Measurements from ENCODE around the gene POLR1E.
"Not testable (repeated sequence)": the region's sequence is repeated elsewhere in the genome, so short reads cannot be mapped to it uniquely, and the experiment has no call there.

The POLR1E gene

DNA sequence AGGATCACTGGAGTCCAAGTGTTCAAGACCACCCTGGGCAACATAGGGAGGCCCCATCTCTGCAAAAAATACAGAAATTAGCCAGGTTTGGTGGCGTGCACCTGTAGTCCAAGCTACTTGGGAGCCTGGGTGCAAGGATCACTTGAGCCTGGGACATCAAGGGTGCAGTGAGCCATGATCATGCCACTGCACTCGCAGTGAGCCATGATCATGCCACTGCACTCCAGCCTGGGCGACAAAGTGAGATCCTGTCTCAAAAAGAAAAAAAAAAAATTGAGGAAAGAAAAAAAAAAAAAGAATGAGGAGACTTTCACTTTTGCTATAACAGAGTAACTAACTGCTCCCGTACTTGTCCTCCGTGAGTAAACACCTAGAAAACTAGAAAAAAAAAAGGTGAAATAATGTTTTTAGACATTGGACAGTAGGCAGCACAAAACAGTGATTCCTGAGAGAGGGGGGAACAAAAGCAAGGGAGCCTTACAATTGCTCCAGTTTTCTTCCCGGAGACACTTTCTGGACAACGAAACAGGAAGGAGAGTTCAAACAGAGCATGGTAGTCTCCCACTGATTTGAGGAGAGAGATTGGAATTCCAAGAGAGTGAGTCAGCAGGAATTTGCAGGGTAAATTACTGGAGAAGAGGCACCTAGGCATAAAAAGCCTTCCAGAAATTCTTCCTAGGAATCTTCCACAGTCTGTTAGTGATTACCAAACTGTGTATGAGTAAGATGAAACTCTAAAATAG lies 13.6 kb upstream of the POLR1E start:
- peak overlapping the region; percentile 69 for H3K27ac Mint-ChIP-seq
- H3K9me3 Mint-ChIP-seq: peaks cover 10% of the 10 kb centered on the region
- peaks cover 9% of the 10 kb centered on the region for H3K4me1 Mint-ChIP-seq (ENCODE audit: low read depth)
- intact Hi-C loops (cut with micrococcal nuclease): no loop called here
- no peaks in the 10 kb centered on the region for H3K36me3 Mint-ChIP-seq (ENCODE audit: low read depth)
- H3K4me3 Mint-ChIP-seq: peak overlapping the region; percentile 72
- peaks cover 5% of the 10 kb centered on the region for H3K27me3 Mint-ChIP-seq

DNA sequence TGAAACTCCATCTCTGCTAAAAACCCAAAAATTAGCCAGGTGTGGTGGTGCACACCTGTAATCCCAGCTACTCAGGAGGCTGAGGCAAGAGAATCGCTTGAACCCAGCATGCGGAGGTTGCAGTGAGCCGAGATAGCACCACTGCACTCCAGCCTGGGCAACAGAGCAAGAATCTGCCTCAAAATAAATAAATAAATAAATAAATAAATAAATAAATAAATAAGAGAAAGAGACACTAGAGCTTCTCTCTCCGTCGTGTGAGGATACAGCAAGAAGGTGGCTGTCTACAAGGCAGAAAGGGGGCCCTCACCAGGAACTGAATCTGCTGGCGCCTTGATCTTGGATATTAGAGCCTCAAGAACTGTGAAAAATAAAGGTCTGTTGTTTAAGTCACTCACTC lies 11.8 kb upstream of the POLR1E start:
- H3K4me1 Mint-ChIP-seq (ENCODE audit: low read depth); H3K27ac Mint-ChIP-seq; intact Hi-C loops (cut with micrococcal nuclease); H3K36me3 Mint-ChIP-seq (ENCODE audit: low read depth); H3K4me3 Mint-ChIP-seq: not testable (repeated sequence)
- Mint-ChIP-seq H3K27me3 (peaks cover 12% of the 10 kb centered on the region), H3K9me3 (peaks cover 10% of the 10 kb centered on the region)

DNA sequence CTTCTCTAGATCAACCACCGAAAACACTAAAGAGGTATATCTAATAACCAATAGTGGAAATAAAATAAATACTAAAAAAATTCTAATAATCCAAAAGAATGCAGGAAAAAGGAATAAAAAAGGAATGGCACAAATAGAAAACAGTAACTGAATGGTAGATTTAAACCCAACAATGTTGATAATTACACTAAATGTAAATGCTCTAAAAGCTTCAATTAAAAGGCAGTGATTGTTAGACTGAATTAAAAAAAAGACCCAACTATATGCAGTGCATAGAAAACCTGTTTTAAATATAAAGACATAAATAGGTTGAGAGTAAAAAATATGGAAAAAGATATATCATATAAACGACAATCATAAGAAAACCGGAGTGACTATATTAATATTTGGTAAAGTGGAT lies 11.3 kb upstream of the POLR1E start:
- intact Hi-C loops (cut with micrococcal nuclease): no loop called here
- Mint-ChIP-seq H3K27me3 (peaks cover 12% of the 10 kb centered on the region), H3K36me3 (ENCODE audit: low read depth) (no peaks in the 10 kb centered on the region), H3K4me1 (ENCODE audit: low read depth) (peaks cover 9% of the 10 kb centered on the region), H3K4me3 (no peak overlapping the region), H3K27ac (no peak overlapping the region), H3K9me3 (peaks cover 10% of the 10 kb centered on the region)

DNA sequence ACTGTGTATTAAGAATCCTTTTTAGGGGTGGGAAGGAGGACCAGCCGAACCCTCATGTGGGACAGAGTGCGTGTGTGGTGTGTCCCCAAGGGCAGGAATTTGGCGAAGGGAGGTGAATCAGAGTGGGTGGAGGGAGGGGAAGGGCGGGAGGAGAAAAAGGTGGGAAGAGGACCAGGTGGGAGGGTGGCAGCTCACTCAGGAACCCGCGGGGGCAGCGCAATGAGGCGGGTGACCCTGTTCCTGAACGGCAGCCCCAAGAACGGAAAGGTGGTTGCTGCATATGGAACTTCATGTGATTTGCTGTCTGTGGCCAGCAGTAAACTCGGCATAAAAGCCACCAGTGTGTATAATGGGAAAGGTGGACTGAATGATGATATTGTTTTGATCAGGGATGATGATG lies 8.8 kb upstream of the POLR1E start:
- Mint-ChIP-seq H3K27ac (no peak overlapping the region), H3K36me3 (ENCODE audit: low read depth) (no peaks in the 10 kb centered on the region), H3K4me1 (ENCODE audit: low read depth) (peaks cover 10% of the 10 kb centered on the region), H3K9me3 (peaks cover 10% of the 10 kb centered on the region), H3K4me3 (no peak overlapping the region), H3K27me3 (peaks cover 20% of the 10 kb centered on the region)
- intact Hi-C loops (cut with micrococcal nuclease): no loop called here

DNA sequence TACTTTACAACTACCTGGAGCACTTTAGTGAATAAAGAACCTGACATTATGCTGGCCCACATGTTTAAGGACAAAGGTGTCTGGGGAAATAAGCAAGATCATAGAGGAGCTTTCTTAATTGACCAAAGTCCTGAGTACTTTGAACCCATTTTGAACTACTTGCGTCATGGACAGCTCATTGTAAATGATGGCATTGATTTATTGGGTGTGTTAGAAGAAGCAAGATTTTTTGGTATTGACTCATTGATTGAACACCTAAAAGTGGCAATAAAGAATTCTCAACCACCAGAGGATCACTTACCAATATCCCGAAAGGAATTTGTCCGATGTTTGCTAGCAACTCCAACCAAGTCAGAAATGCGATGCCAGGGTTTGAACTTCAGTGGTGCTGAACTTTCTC lies 8.3 kb upstream of the POLR1E start:
- Mint-ChIP-seq H3K9me3 (peaks cover 10% of the 10 kb centered on the region), H3K27me3 (peaks cover 20% of the 10 kb centered on the region)
- H3K27ac Mint-ChIP-seq; intact Hi-C loops (cut with micrococcal nuclease); H3K4me1 Mint-ChIP-seq (ENCODE audit: low read depth); H3K4me3 Mint-ChIP-seq; H3K36me3 Mint-ChIP-seq (ENCODE audit: low read depth): not testable (repeated sequence)

DNA sequence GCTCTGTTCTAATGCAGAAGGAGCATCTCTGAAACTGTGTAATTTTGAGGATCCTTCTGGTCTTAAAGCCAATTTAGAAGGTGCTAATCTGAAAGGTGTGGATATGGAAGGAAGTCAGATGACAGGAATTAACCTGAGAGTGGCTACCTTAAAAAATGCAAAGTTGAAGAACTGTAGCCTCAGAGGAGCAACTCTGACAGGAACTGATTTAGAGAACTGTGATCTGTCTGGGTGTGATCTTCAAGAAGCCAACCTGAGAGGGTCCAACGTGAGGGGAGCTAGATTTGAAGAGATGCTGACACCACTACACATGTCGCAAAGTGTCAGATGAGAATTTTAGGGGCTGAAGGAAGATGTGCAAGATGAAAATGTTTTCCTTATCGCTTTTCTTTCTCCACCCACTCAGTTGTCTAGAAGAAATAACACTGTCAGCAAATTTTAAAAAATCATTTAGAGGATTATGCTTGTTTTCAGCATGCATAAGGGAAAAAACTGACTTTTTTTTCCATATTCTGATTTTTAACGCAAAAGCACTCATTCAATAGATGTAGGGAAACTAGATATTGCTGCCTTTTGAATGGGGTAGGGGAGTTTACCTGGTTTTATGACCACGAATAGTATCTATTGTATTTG lies 7.6 kb upstream of the POLR1E start:
- intact Hi-C loops (cut with micrococcal nuclease); H3K36me3 Mint-ChIP-seq (ENCODE audit: low read depth); H3K27ac Mint-ChIP-seq; H3K4me1 Mint-ChIP-seq (ENCODE audit: low read depth); H3K4me3 Mint-ChIP-seq: not testable (repeated sequence)
- Mint-ChIP-seq H3K9me3 (peaks cover 10% of the 10 kb centered on the region), H3K27me3 (peaks cover 20% of the 10 kb centered on the region)

- no peaks in the 10 kb centered on the region for H3K9me3 Mint-ChIP-seq
- H3K27me3 Mint-ChIP-seq: peaks cover 20% of the 10 kb centered on the region
- H3K4me3 Mint-ChIP-seq: no peak overlapping the region
- H3K4me1 Mint-ChIP-seq (ENCODE audit: low read depth): peaks cover 14% of the 10 kb centered on the region
- H3K27ac Mint-ChIP-seq: no peak overlapping the region
- intact Hi-C loops (cut with micrococcal nuclease): no loop called here
- peaks cover 2% of the 10 kb centered on the region for H3K36me3 Mint-ChIP-seq (ENCODE audit: low read depth)
Observed at GRCh38 chr9:37480759-37481158, 5.0 kb upstream of the POLR1E start.

- Mint-ChIP-seq H3K4me1 (ENCODE audit: low read depth) (peaks cover 35% of the 10 kb centered on the region), H3K27ac (peak overlapping the region; percentile 86), H3K9me3 (no peaks in the 10 kb centered on the region), H3K4me3 (peak overlapping the region; percentile 92), H3K27me3 (peaks cover 6% of the 10 kb centered on the region), H3K36me3 (ENCODE audit: low read depth) (peaks cover 45% of the 10 kb centered on the region)
- intact Hi-C loops (cut with micrococcal nuclease): loop anchor here (5.0 kb wide), 3 partner anchors 64 to 266 kb away; partner anchors contain the start of genes GRHPR, TOMM5 and TRMT10B
Observed at GRCh38 chr9:37486256-37486615, 488 bp downstream of the POLR1E start.

- Mint-ChIP-seq H3K9me3 (no peaks in the 10 kb centered on the region), H3K27me3 (peaks cover 1% of the 10 kb centered on the region), H3K4me1 (ENCODE audit: low read depth) (peaks cover 31% of the 10 kb centered on the region), H3K36me3 (ENCODE audit: low read depth) (peaks cover 45% of the 10 kb centered on the region), H3K4me3 (peak overlapping the region; percentile 92), H3K27ac (peak overlapping the region; percentile 86)
- intact Hi-C loops (cut with micrococcal nuclease): loop anchor here (5.0 kb wide), 3 partner anchors 65 to 265 kb away; partner anchors contain the start of genes GRHPR, TOMM5 and TRMT10B
Observed at GRCh38 chr9:37486616-37487548, 1.1 kb downstream of the POLR1E start.

DNA sequence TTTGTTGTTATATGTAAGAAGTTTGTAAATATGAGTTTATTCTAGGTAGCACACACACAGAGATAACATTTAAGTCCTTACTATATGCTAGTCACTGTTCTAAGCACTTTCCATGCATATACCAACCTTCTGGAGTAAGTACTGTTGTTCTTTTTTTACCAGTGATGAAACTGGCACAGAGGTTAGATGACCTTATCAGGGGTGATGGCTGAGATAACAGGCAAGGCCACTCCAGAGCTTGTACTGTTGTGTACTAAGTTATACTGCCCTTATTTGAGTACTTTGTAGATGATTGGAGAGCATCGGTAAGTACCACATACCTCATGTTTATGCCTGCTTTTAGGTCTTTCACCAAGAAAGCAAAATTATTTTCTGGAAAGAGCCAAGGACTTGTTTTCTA lies 6.2 kb downstream of the POLR1E start:
- intact Hi-C loops (cut with micrococcal nuclease): no loop called here
- no peak overlapping the region for H3K4me3 Mint-ChIP-seq
- H3K27me3 Mint-ChIP-seq: no peaks in the 10 kb centered on the region
- no peak overlapping the region for H3K27ac Mint-ChIP-seq
- no peaks in the 10 kb centered on the region for H3K9me3 Mint-ChIP-seq
- peaks cover 11% of the 10 kb centered on the region for H3K4me1 Mint-ChIP-seq (ENCODE audit: low read depth)
- peaks cover 79% of the 10 kb centered on the region for H3K36me3 Mint-ChIP-seq (ENCODE audit: low read depth)

- intact Hi-C loops (cut with micrococcal nuclease): no loop called here
- H3K36me3 Mint-ChIP-seq (ENCODE audit: low read depth): peaks cover 83% of the 10 kb centered on the region
- H3K9me3 Mint-ChIP-seq: no peaks in the 10 kb centered on the region
- H3K4me3 Mint-ChIP-seq: no peak overlapping the region
- H3K4me1 Mint-ChIP-seq (ENCODE audit: low read depth): no peaks in the 10 kb centered on the region
- H3K27me3 Mint-ChIP-seq: no peaks in the 10 kb centered on the region
- H3K27ac Mint-ChIP-seq: no peak overlapping the region
Observed at GRCh38 chr9:37495571-37495970, 9.8 kb downstream of the POLR1E start.

DNA sequence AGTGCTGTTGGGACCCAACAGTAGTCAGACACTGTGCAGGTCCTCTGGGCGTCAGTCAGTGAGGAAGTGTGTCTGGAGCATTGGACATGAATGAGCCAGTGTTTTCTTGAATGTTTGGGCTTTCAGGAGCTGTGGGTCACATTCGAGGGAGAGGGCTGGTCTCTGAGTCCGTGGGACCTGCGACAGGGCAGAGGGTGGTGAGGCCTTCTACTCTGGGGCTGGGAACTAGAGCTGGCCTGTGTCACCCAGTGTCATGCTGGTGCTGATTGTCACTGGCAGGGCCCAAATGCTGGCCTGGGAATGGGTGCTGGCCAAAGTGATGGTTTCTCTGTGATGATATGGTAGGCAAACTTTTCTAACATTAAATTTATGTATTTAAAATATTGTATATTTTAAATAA lies 10.3 kb downstream of the POLR1E start:
- H3K4me3 Mint-ChIP-seq: no peak overlapping the region
- H3K27me3 Mint-ChIP-seq: no peaks in the 10 kb centered on the region
- H3K4me1 Mint-ChIP-seq (ENCODE audit: low read depth): no peaks in the 10 kb centered on the region
- no peak overlapping the region for H3K27ac Mint-ChIP-seq
- peaks cover 83% of the 10 kb centered on the region for H3K36me3 Mint-ChIP-seq (ENCODE audit: low read depth)
- intact Hi-C loops (cut with micrococcal nuclease): no loop called here
- no peaks in the 10 kb centered on the region for H3K9me3 Mint-ChIP-seq

DNA sequence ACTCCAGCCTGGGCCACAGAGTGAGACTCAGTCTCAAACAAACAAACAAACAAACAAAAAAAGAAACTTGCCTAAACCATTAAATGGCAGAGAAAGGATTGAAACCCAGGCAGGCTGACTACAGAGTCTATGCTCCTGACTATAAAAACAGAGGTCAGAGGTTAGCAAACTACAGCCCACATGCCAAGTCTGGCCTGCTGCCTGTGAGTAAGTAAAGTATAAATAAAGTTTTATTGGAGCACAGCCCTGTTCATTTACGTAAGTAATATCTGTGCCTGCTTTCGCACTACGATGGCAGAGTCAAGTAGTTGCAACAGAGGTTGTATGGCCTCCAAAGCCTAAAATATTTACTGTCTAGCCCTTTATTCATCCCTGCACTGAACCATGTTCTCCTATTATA lies 11.6 kb downstream of the POLR1E start:
- Mint-ChIP-seq H3K27me3 (no peaks in the 10 kb centered on the region), H3K27ac (no peak overlapping the region), H3K4me3 (no peak overlapping the region), H3K9me3 (no peaks in the 10 kb centered on the region), H3K36me3 (ENCODE audit: low read depth) (peaks cover 92% of the 10 kb centered on the region), H3K4me1 (ENCODE audit: low read depth) (no peaks in the 10 kb centered on the region)
- intact Hi-C loops (cut with micrococcal nuclease): no loop called here

DNA sequence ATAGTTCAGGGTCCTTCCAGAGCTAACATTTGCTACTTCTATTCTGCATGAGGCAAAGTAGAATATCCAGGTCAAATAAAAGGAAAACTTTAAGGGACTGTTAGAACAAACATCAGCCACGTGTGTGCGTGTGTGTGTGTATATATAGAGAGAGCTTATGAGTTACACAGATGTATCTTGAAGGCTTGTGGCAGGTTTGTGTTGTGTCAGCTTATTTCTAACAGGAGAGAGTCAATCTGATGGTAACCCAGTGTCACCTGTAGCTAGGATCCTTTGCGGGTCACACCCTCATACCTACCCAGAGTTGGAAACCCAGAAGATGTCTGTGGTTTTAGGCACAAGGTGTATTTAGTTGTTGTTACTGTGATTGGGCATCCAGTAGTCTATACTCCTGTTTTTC lies 12.7 kb downstream of the POLR1E start:
- no peaks in the 10 kb centered on the region for H3K9me3 Mint-ChIP-seq
- H3K4me3 Mint-ChIP-seq: no peak overlapping the region
- H3K27ac Mint-ChIP-seq: no peak overlapping the region
- H3K4me1 Mint-ChIP-seq (ENCODE audit: low read depth): peaks cover 1% of the 10 kb centered on the region
- intact Hi-C loops (cut with micrococcal nuclease): no loop called here
- peaks cover 92% of the 10 kb centered on the region for H3K36me3 Mint-ChIP-seq (ENCODE audit: low read depth)
- no peaks in the 10 kb centered on the region for H3K27me3 Mint-ChIP-seq
